HepG2 (cell line): ENCODE results near the gene CCDC28A. TPM values are rescaled to one million over a fixed set of nuclear protein-coding genes. Genes with fewer than 3 reads are reported as not detected.

ENCODE experiments used
- GATAD2A ChIP-seq: IDR thresholded peaks from 2 replicates; pipeline ENCODE4 v1.6.1; 2016
- HMGXB4 ChIP-seq, 2 experiments: sonication (generic) in 1 of 2; formaldehyde crosslinking in 1 of 2; IDR thresholded peaks; 2 replicates each; pipeline versions ENCODE4 v1.4.0 to v1.6.1; 2018 to 2020; ENCODE audit warnings: missing genetic modification reagents in 2 of 2, borderline replicate concordance in 1 of 2, low read depth in 1 of 2, mild to moderate bottlenecking in 1 of 2, missing biosample characterization in 1 of 2
- HNF4G ChIP-seq, 2 experiments: sonication (generic) in 1 of 2; formaldehyde crosslinking in 1 of 2; IDR thresholded peaks; 2 replicates each; pipeline versions ENCODE4 v1.4.0 to v1.6.1; 2011 to 2020; ENCODE audit warnings: borderline replicate concordance in 2 of 2, low read depth in 2 of 2, mild to moderate bottlenecking in 2 of 2, low read length in 1 of 2, missing genetic modification reagents in 1 of 2, moderate library complexity in 1 of 2
- IKZF4 ChIP-seq: sonication (generic); formaldehyde crosslinking; IDR thresholded peaks from 2 replicates; pipeline ENCODE4 v1.5.1; 2020; ENCODE audit warnings: borderline replicate concordance, mild to moderate bottlenecking, low read depth, missing genetic modification reagents; ENCODE audit errors: not compliant biosample characterization
- LCORL ChIP-seq, 2 experiments: fragments of 450-650 bp in 1 of 2; sonication (generic) in 1 of 2; formaldehyde crosslinking in 1 of 2; IDR thresholded peaks; 2 replicates each; pipeline versions ENCODE4 v1.5.0 to v1.6.1; 2017 to 2020; ENCODE audit warnings: antibody characterized with exemption in 1 of 2, missing genetic modification reagents in 1 of 2
- MLLT10 ChIP-seq: sonication (generic); formaldehyde crosslinking; IDR thresholded peaks from 2 replicates; pipeline ENCODE4 v1.4.0; 2020; ENCODE audit warnings: missing genetic modification reagents
- POLR2AphosphoS2 ChIP-seq: IDR thresholded peaks from 2 replicates; pipeline ENCODE4 v1.6.1; 2011; ENCODE audit warnings: low read depth, low read length, improper control_type of control experiment
- SP2 ChIP-seq: sonication (generic); formaldehyde crosslinking; IDR thresholded peaks from 2 replicates; pipeline ENCODE4 v1.5.1; 2020; ENCODE audit warnings: mild to moderate bottlenecking, missing genetic modification reagents
- STAT6 ChIP-seq: sonication (generic); formaldehyde crosslinking; IDR thresholded peaks from 2 replicates; pipeline ENCODE4 v1.4.0; 2020; ENCODE audit warnings: missing genetic modification reagents, mild to moderate bottlenecking, borderline replicate concordance
- ZBTB37 ChIP-seq: sonication (generic); formaldehyde crosslinking; IDR thresholded peaks from 2 replicates; pipeline ENCODE4 v1.4.0; 2020; ENCODE audit warnings: mild to moderate bottlenecking, missing genetic modification reagents
- ZNF232 ChIP-seq: sonication (generic); formaldehyde crosslinking; IDR thresholded peaks from 2 replicates; pipeline ENCODE4 v1.4.0; 2020; ENCODE audit warnings: missing genetic modification reagents, borderline replicate concordance
- ZNF451 ChIP-seq: sonication (generic); formaldehyde crosslinking; IDR thresholded peaks from 2 replicates; pipeline ENCODE4 v1.5.0; 2020; ENCODE audit warnings: mild to moderate bottlenecking, missing genetic modification reagents
- ZNF687 ChIP-seq: sonication (generic); formaldehyde crosslinking; IDR thresholded peaks from 2 replicates; pipeline ENCODE4 v1.5.1; 2020; ENCODE audit warnings: mild to moderate bottlenecking, missing genetic modification reagents, moderate library complexity
- ZNF737 ChIP-seq: sonication (generic); formaldehyde crosslinking; IDR thresholded peaks from 2 replicates; pipeline ENCODE4 v1.5.0; 2020; ENCODE audit warnings: missing genetic modification reagents, mild to moderate bottlenecking, borderline replicate concordance
- polyA plus RNA-seq, 8 experiments: library from polyadenylated mRNA; depleted of rRNA in 3 of 8; stranded (reverse) in 7 of 8; unstranded in 1 of 8; fragments of >200 nt; fragmentation: Illumina TruSeq in 4 of 8; extraction: Trizol in 4 of 8; gene quantifications; 2 replicates each; pipeline versions ENCODE4 v1.2.1 to v1.2.3, GENCODE V29; 2011 to 2016; ENCODE audit warnings: low read depth in 4 of 8, missing spikeins in 1 of 8, mixed read lengths in 1 of 8; ENCODE audit not compliant: insufficient read depth in 1 of 8
- total RNA-seq, 5 experiments: library from RNA; depleted of rRNA; stranded (reverse); fragments of >200 nt; fragmentation: Illumina TruSeq; extraction: Trizol; gene quantifications; 2 replicates each; pipeline ENCODE4 v1.2.3, GENCODE V29; 2016; ENCODE audit warnings: low read depth in 1 of 5

The CCDC28A gene
- total and polyA plus RNA-seq, 2 of the 13 experiments (the other 11 are each of a cell fraction or from before 2014, with no cell fraction given) = 15.8 TPM

GRCh38 chr6:138773177-138774091 is at the start of gene CCDC28A (continued):
- TF ChIP-seq ZNF687 = peak; percentile 80
- TF ChIP-seq ZBTB37 (CRISPR knock-in tag) = no peak
- TF ChIP-seq MLLT10 (CRISPR knock-in tag) = no peak
- TF ChIP-seq LCORL (IDR thresholded peaks at IDR 0.05) = no peak
- peak; percentile 80 for TF ChIP-seq LCORL (CRISPR knock-in tag; IDR thresholded peaks at IDR 0.05)
- no peak for TF ChIP-seq GATAD2A (CRISPR knock-in tag)
- no peak for TF ChIP-seq IKZF4
- TF ChIP-seq HNF4G (IDR thresholded peaks at IDR 0.05; ENCODE audit: borderline replicate concordance, low read depth, low read length) = no peak
- no peak for TF ChIP-seq HNF4G (CRISPR knock-in tag; IDR thresholded peaks at IDR 0.05; ENCODE audit: borderline replicate concordance, low read depth)
- TF ChIP-seq HMGXB4 (CRISPR knock-in tag; IDR thresholded peaks at IDR 0.05; ENCODE audit: borderline replicate concordance in 1 of 2, low read depth in 1 of 2) = peak in 1 of 2 experiments; percentile 86; a peak in 2 of 4 replicates
- peak; percentile 78 for TF ChIP-seq STAT6 (CRISPR knock-in tag)
- TF ChIP-seq POLR2AphosphoS2 = no peak
- 0 out of 2 replicates have a peak, but pooled peaks have one; percentile 61 for TF ChIP-seq ZNF232 (CRISPR knock-in tag)
- TF ChIP-seq ZNF737 (CRISPR knock-in tag) = no peak
- TF ChIP-seq SP2 (CRISPR knock-in tag) = peak; percentile 85
- no peak for TF ChIP-seq ZNF451 (CRISPR knock-in tag)
